Activated naive CD4-positive, alpha-beta T cell treated with anti-CD3 and anti-CD28 coated beads, Interleukin-2, amount 50 U/mL, for 24 hours (primary cell): Measurements from ENCODE around the gene FUT8.

ENCODE experiments used
- H3K27ac Mint-ChIP-seq: one replicate; pipeline ENCODE4 v1.8.0; 2021; ENCODE audit warnings: mild to moderate bottlenecking, mixed read lengths
- H3K27me3 Mint-ChIP-seq: one replicate; pipeline ENCODE4 v1.8.0; 2021; ENCODE audit warnings: mixed read lengths
- H3K36me3 Mint-ChIP-seq: one replicate; pipeline ENCODE4 v1.8.0; 2021; ENCODE audit warnings: mixed read lengths
- H3K4me1 Mint-ChIP-seq: one replicate; pipeline ENCODE4 v1.8.0; 2021; ENCODE audit warnings: mixed read lengths
- H3K4me3 Mint-ChIP-seq: one replicate; pipeline ENCODE4 v1.8.0; 2021; ENCODE audit warnings: mild to moderate bottlenecking, mixed read lengths
- H3K9me3 Mint-ChIP-seq: one replicate; pipeline ENCODE4 v1.8.0; 2021; ENCODE audit warnings: mixed read lengths

FUT8 gene

GRCh38 chr14:65431245-65431644, 18.7 kb downstream of the FUT8 start:
- Mint-ChIP-seq H3K36me3 (peaks cover 18% of the 10 kb centered on the region), H3K4me3 (no peak overlapping the region), H3K27me3 (no peaks in the 10 kb centered on the region), H3K9me3 (peaks cover 8% of the 10 kb centered on the region), H3K4me1 (peaks cover 54% of the 10 kb centered on the region), H3K27ac (no peak overlapping the region)

- Mint-ChIP-seq H3K36me3 (peaks cover 14% of the 10 kb centered on the region), H3K4me1 (peaks cover 54% of the 10 kb centered on the region), H3K4me3 (no peak overlapping the region), H3K27ac (no peak overlapping the region), H3K27me3 (no peaks in the 10 kb centered on the region), H3K9me3 (peaks cover 8% of the 10 kb centered on the region)
Measured at GRCh38 chr14:65431951-65432350, 19.4 kb downstream of the FUT8 start.

DNA sequence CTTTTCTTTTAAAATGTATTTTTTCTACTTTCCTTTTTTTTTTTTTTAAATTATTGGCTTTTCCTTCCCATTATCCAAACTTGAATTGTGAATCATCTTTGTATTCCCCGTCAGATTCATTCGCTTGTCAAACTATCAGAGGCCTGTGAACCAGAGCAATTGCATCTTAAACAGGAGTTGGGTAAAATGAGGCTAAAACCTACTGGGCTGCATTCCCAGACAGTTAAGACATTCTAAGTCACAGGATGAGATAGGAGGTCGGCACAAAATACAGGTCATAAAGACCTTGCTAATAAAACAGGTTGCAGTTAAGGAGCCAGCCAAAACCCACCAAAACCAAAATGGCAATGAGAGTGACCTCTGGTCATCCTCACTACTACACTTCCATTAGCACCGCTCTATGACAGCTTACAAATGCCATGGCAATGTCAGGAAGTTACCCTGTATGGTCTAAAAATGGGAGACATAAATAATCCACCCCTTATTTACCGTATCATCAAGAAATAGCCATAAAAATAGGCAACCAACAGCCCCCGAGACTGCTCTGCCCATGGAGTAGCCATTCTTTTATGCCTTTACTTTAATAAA, 19.9 kb downstream of the FUT8 start:
- Mint-ChIP-seq H3K27me3 (no peaks in the 10 kb centered on the region), H3K4me1 (peaks cover 54% of the 10 kb centered on the region), H3K27ac (no peak overlapping the region), H3K9me3 (peaks cover 8% of the 10 kb centered on the region), H3K4me3 (no peak overlapping the region), H3K36me3 (peaks cover 11% of the 10 kb centered on the region)

DNA sequence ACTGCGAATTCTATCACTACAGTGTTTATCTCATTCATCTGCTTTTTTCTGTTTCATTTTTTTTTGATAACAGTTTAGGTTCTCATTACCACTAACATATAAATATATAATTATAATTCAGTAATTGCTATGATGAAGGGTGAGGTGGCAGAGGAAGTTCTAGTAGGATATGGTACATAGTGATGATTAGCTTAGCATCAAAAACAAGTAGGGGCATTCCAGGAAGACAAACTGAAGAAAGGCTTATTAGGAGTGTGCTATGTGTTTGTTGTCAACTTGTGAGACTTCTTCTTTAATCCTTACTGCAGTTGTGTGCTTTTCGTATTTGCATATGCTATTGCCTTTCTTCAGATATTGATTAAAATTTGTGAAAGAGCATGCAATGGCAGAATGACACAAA, 20.6 kb downstream of the FUT8 start:
- H3K4me1 Mint-ChIP-seq: peaks cover 57% of the 10 kb centered on the region
- no peak overlapping the region for H3K27ac Mint-ChIP-seq
- H3K4me3 Mint-ChIP-seq: no peak overlapping the region
- H3K36me3 Mint-ChIP-seq: peaks cover 11% of the 10 kb centered on the region
- H3K27me3 Mint-ChIP-seq: no peaks in the 10 kb centered on the region
- H3K9me3 Mint-ChIP-seq: peaks cover 8% of the 10 kb centered on the region

DNA sequence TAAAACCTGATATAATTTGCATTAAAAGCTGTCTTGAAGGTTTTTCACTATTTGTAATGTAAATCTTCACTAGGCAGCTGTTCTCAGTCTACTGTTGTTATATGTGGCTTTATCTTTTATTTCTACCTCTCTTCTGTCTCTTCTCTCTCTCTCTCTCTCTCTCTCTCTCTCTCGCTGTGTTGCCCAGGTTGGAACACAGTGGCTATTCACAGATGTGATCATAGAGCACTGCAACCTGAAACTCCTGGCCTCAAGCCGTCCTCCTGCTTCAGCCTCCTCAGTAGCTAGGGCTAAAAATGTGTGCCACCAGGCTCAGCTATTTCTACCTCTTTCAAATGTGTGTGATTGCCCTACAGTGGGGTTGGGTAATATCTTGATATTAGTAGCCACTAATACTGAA, 21.1 kb downstream of the FUT8 start:
- H3K9me3 Mint-ChIP-seq: peaks cover 8% of the 10 kb centered on the region
- H3K36me3 Mint-ChIP-seq: peaks cover 11% of the 10 kb centered on the region
- peaks cover 57% of the 10 kb centered on the region for H3K4me1 Mint-ChIP-seq
- no peak overlapping the region for H3K4me3 Mint-ChIP-seq
- H3K27me3 Mint-ChIP-seq: no peaks in the 10 kb centered on the region
- no peak overlapping the region for H3K27ac Mint-ChIP-seq

GRCh38 chr14:65434216-65434850, 21.8 kb downstream of the FUT8 start:
- H3K27me3 Mint-ChIP-seq: no peaks in the 10 kb centered on the region
- H3K27ac Mint-ChIP-seq: no peak overlapping the region
- H3K36me3 Mint-ChIP-seq: peaks cover 11% of the 10 kb centered on the region
- H3K4me3 Mint-ChIP-seq: no peak overlapping the region
- peaks cover 8% of the 10 kb centered on the region for H3K9me3 Mint-ChIP-seq
- H3K4me1 Mint-ChIP-seq: peaks cover 55% of the 10 kb centered on the region

DNA sequence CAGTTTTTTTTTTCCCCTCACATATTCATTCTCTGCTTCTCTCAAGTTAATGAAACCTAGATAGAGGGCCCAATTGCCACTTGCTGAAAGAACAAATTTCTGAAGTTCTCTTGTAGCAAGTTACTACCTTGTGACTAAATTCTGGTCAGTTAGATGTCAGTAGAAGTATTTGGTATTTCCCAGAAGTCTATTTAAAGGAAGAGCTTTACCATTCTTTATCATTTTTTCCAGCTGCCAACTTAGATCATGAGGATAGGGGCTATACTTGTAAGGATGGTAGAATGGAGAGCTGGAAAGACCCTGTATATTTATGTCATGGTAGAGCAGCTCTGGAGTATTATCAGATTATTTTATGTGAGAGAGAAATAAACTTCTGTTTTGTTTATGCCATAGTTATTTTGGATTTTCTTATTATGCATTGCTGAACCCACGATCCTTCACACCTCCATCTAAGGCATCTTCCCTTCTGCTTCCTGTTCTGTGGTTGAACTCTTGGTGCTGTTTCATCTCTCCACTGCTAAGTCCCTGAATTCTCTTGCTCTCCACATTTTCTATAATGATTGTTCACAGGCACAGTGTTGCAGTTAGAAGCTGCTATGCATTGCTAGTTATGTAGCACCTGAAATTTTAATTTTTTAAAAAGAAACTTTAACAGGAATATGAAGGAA, 25.9 kb downstream of the FUT8 start:
- H3K4me1 Mint-ChIP-seq: peaks cover 41% of the 10 kb centered on the region
- H3K27me3 Mint-ChIP-seq: no peaks in the 10 kb centered on the region
- H3K9me3 Mint-ChIP-seq: peaks cover 8% of the 10 kb centered on the region
- H3K36me3 Mint-ChIP-seq: peaks cover 11% of the 10 kb centered on the region
- no peak overlapping the region for H3K27ac Mint-ChIP-seq
- H3K4me3 Mint-ChIP-seq: no peak overlapping the region

DNA sequence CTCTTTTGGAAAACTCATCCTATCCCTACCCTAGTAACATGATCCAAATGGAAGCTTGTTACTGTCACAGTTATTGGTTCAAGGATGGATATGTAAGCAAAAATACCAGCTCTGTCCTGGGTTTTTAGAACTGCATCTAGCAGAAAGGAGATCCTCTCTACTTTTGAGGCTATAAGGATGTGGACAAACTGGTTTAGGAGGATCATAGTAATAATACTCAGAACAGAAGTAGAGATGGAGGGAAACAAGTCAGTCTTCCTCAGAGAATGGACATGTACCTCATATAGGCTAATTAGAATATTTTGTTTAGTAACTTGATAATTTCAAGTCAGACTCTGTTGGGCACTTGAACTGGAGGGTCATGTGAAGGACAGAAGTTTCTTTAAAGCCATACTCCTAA, 26.6 kb downstream of the FUT8 start:
- no peaks in the 10 kb centered on the region for H3K27me3 Mint-ChIP-seq
- no peak overlapping the region for H3K27ac Mint-ChIP-seq
- H3K9me3 Mint-ChIP-seq: peaks cover 8% of the 10 kb centered on the region
- peaks cover 13% of the 10 kb centered on the region for H3K36me3 Mint-ChIP-seq
- peaks cover 40% of the 10 kb centered on the region for H3K4me1 Mint-ChIP-seq
- H3K4me3 Mint-ChIP-seq: no peak overlapping the region

- H3K9me3 Mint-ChIP-seq: peaks cover 2% of the 10 kb centered on the region
- H3K27ac Mint-ChIP-seq: no peak overlapping the region
- peaks cover 16% of the 10 kb centered on the region for H3K36me3 Mint-ChIP-seq
- no peak overlapping the region for H3K4me3 Mint-ChIP-seq
- H3K27me3 Mint-ChIP-seq: no peaks in the 10 kb centered on the region
- peaks cover 46% of the 10 kb centered on the region for H3K4me1 Mint-ChIP-seq
Measured at GRCh38 chr14:65440230-65440629, 27.7 kb downstream of the FUT8 start.

DNA sequence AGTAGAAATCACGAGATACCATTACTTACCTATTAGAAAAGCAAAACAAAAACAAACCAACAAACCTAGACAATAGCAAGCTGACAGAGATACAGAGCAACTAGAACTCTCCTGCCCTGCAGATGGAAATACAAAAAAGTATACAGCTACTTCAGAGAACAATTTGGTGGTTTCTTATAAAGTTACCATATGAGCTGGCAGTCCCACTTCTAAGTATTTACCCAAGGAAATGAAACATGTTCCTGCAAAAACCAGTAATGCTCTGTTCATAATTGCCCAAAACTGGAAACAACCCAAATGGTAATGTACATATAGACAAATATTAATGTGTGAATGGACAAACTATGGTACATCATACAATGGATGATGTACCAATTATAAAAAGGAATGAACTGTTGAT, 31.7 kb downstream of the FUT8 start:
- Mint-ChIP-seq H3K36me3 (peaks cover 21% of the 10 kb centered on the region), H3K27ac (no peak overlapping the region), H3K27me3 (no peaks in the 10 kb centered on the region), H3K4me1 (peaks cover 44% of the 10 kb centered on the region), H3K9me3 (no peaks in the 10 kb centered on the region), H3K4me3 (no peak overlapping the region)

DNA sequence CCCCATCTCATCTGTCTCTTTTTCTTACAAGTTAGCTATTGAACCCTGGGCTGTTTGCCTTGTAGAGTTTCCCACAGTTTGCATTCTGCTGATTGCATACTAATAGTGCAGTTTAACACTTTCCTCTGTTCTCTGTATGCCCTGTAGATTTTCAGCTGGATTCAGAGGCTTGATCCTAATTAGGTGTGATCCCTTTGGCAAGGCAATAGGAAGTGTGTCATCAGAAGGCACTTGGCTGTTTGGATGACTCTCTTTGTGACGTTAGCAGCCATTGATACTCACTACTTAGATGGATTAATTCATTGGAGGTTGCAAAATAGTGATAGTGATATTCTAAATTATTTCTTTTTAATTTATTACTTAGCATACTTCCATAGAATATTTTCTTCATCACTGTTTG, 33.6 kb downstream of the FUT8 start:
- H3K27ac Mint-ChIP-seq: no peak overlapping the region
- H3K36me3 Mint-ChIP-seq: peaks cover 28% of the 10 kb centered on the region

GRCh38 chr14:65449647-65450046, 37.1 kb downstream of the FUT8 start:
- Mint-ChIP-seq H3K27me3 (no peaks in the 10 kb centered on the region), H3K4me3 (no peak overlapping the region), H3K36me3 (peaks cover 29% of the 10 kb centered on the region), H3K27ac (no peak overlapping the region), H3K4me1 (peaks cover 64% of the 10 kb centered on the region), H3K9me3 (peaks cover 9% of the 10 kb centered on the region)

More for the DNA sequence above, 33.6 kb downstream of the FUT8 start:
- no peaks in the 10 kb centered on the region for H3K27me3 Mint-ChIP-seq
- peaks cover 45% of the 10 kb centered on the region for H3K4me1 Mint-ChIP-seq
- no peak overlapping the region for H3K4me3 Mint-ChIP-seq
- H3K9me3 Mint-ChIP-seq: peaks cover 8% of the 10 kb centered on the region

GRCh38 chr14:65453807-65454480, 41.4 kb downstream of the FUT8 start:
- Mint-ChIP-seq H3K27ac (no peak overlapping the region), H3K4me1 (peaks cover 45% of the 10 kb centered on the region), H3K4me3 (no peak overlapping the region), H3K27me3 (no peaks in the 10 kb centered on the region), H3K9me3 (peaks cover 19% of the 10 kb centered on the region), H3K36me3 (peaks cover 33% of the 10 kb centered on the region)

GRCh38 chr14:65456247-65456646, 43.7 kb downstream of the FUT8 start:
- Mint-ChIP-seq H3K27me3 (no peaks in the 10 kb centered on the region), H3K27ac (no peak overlapping the region), H3K36me3 (peaks cover 38% of the 10 kb centered on the region), H3K9me3 (peaks cover 11% of the 10 kb centered on the region), H3K4me1 (peaks cover 40% of the 10 kb centered on the region), H3K4me3 (no peak overlapping the region)

DNA sequence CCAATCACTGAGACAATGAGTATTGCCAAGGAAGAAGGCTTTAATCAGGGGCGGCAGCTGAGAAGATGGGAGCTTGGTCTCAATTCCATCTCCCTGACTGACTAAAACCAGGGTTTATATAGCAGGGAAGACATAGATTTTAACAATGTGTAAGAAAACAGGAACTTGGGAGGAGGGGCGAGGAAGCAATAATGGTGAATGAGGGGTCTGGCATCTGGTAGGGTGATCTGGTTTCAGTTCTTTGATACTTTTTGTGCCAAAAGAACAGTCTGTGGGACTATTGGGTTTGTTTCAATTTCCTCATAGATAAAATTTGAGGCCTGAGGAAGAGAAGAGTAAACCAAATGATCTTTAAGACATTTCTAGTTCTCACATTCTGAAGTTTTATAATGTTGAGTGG, 49.2 kb downstream of the FUT8 start:
- Mint-ChIP-seq H3K4me1 (peaks cover 50% of the 10 kb centered on the region), H3K9me3 (peaks cover 5% of the 10 kb centered on the region), H3K36me3 (peaks cover 28% of the 10 kb centered on the region), H3K27ac (peak overlapping the region; percentile 0), H3K27me3 (no peaks in the 10 kb centered on the region), H3K4me3 (no peak overlapping the region)

- peaks cover 54% of the 10 kb centered on the region for H3K4me1 Mint-ChIP-seq
- no peak overlapping the region for H3K4me3 Mint-ChIP-seq
- H3K27ac Mint-ChIP-seq: no peak overlapping the region
- peaks cover under 1% of the 10 kb centered on the region for H3K9me3 Mint-ChIP-seq
- no peaks in the 10 kb centered on the region for H3K27me3 Mint-ChIP-seq
- peaks cover 26% of the 10 kb centered on the region for H3K36me3 Mint-ChIP-seq
Measured at GRCh38 chr14:65462411-65462810, 49.9 kb downstream of the FUT8 start.
